AG04450 (cell line): Measurements from ENCODE around the gene RABGEF1. TPM values are rescaled to one million over a fixed set of nuclear protein-coding genes. Genes with fewer than 3 reads are reported as not detected.
"Not testable (repeated sequence)": the region's sequence is repeated elsewhere in the genome, so short reads cannot be mapped to it uniquely, and the experiment has no call there.

Experiments used
- CTCF ChIA-PET: fragments of 300-600, 350-600 bp; formaldehyde crosslinking; extraction: SDS; loops from one replicate; lab custom pipeline; 2022; ENCODE audit warnings: antibody characterized with exemption, inconsistent platforms; lab: Charles Lee
- POLR2A ChIA-PET: fragments of 350-600 bp; formaldehyde crosslinking; extraction: SDS; loops from one replicate; lab custom pipeline; 2021; ENCODE audit warnings: antibody characterized with exemption, inconsistent platforms; lab: Yijun Ruan, JAX
- DNase-seq: peaks from one replicate; pipeline ENCODE4 v3.0.0-alpha.2; 2011; ENCODE audit warnings: low read depth, low spot score
- H3K27ac ChIP-seq: one replicate; pipeline ENCODE4 v1.5.1; 2012; ENCODE audit warnings: low read depth, low read length, control low read depth
- H3K27me3 ChIP-seq: one replicate; pipeline ENCODE4 v1.6.0; 2012; ENCODE audit warnings: low read length; ENCODE audit not compliant: control insufficient read depth, insufficient read depth
- H3K4me3 ChIP-seq: 2 replicates; pipeline ENCODE4 v1.5.1; 2011; ENCODE audit warnings: mild to moderate bottlenecking, low read depth, low read length, control low read depth
- H3K9me3 ChIP-seq: 2 replicates; pipeline ENCODE4 v1.5.1; 2012; ENCODE audit warnings: low read length; ENCODE audit not compliant: control insufficient read depth, insufficient read depth
- CTCF ChIP-seq: IDR thresholded peaks from 2 replicates; pipeline ENCODE4 v1.5.1; 2011; ENCODE audit warnings: low read depth, low read length, control low read depth, inconsistent platforms
- polyA plus RNA-seq: library from polyadenylated mRNA; depleted of rRNA; stranded (reverse); fragments of >200 nt; gene quantifications from 2 replicates; pipeline ENCODE4 v1.2.3, GENCODE V29; 2011

Gene RABGEF1
- polyA plus RNA-seq, 1 experiment = 27.1 TPM

- CTCF ChIA-PET, H3K27me3 ChIP-seq, DNase-seq, POLR2A ChIA-PET, H3K27ac ChIP-seq, H3K4me3 ChIP-seq, H3K9me3 ChIP-seq: not testable (repeated sequence)
- TF ChIP-seq CTCF = peak; percentile 29
Observed at GRCh38 chr7:66825538-66825937, 85.0 kb downstream of the RABGEF1 start.

GRCh38 chr7:66826649-66827048, 86.1 kb downstream of the RABGEF1 start:
- H3K27ac ChIP-seq = no peak overlapping the region
- DNase-seq = no peak
- CTCF ChIA-PET = no interaction called here
- no peak overlapping the region for H3K4me3 ChIP-seq
- no peak for TF ChIP-seq CTCF
- H3K9me3 ChIP-seq = peaks cover 9% of the 10 kb centered on the region; the same call in 1 of the 2 replicates
- POLR2A ChIA-PET = interaction anchor here (0.6 kb wide), 1 partner anchor 201 kb away, joined by 5 read pairs; no protein-coding TSS in a partner anchor
- H3K27me3 ChIP-seq = no peaks in the 10 kb centered on the region

DNA sequence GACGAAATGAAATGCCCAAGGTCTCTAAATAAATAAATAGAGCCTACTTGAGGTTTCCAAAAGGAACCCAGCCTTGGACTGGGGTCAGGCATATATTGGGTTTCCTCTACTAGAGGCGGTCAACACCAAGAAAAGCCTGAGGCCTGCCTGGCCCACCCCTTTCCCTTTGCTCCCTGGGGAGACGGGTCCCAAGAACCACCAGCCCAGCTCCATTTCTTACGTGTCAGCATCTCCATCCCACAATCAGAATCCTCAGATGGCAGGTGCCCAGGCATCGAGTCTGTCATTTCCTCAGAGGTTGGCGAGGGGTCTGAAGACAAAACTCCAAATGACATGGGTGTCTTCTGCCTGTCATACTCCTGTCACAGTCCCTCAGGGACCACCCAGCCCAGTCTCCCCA, 90.4 kb downstream of the RABGEF1 start:
- DNase-seq, H3K27ac ChIP-seq, POLR2A ChIA-PET, H3K9me3 ChIP-seq, H3K27me3 ChIP-seq, CTCF ChIA-PET, H3K4me3 ChIP-seq: not testable (repeated sequence)

GRCh38 chr7:66832531-66833351, 92.2 kb downstream of the RABGEF1 start:
- ChIA-PET CTCF (no interaction called here), POLR2A (no interaction called here)
- no peak overlapping the region for H3K4me3 ChIP-seq

DNA sequence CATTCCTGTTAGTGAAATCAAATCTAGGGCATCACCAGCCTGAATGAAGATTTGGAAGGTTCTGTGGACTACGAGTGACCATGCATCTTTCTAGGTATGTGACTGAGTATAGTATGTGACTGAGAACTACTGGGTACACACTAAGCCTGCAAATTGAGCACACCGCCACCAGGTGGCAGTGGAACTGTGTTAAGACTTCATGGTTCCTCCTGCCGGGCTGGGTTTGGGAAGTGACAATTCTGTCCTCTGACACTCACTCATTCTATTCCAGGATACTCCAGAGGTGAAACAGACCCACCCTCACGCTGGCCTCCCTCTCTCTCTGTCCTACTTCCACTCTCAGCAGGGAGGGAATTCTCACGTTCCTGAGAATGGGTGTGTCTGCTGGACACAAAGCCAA, 96.5 kb downstream of the RABGEF1 start:
- Histone ChIP-seq H3K27me3 (no peaks in the 10 kb centered on the region), H3K27ac (no peak overlapping the region), H3K4me3 (no peak overlapping the region), H3K9me3 (peaks cover 9% of the 10 kb centered on the region)
- no peak for DNase-seq
- ChIA-PET POLR2A (no interaction called here), CTCF (interaction anchor here (0.6 kb wide), 1 partner anchor 132 kb away, joined by 3 read pairs; no protein-coding TSS in a partner anchor)
- TF ChIP-seq CTCF = peak; percentile 24; the same call in 1 of the 2 replicates

More at GRCh38 chr7:66832531-66833351, 92.2 kb downstream of the RABGEF1 start:
- no peak for DNase-seq
- H3K27me3 ChIP-seq = no peaks in the 10 kb centered on the region
- H3K27ac ChIP-seq = no peak overlapping the region
- H3K9me3 ChIP-seq = peaks cover 9% of the 10 kb centered on the region
- no peak for TF ChIP-seq CTCF
